DMS53 treated with DMSO at 0.1 percent for 48 hours (cell line): Measurements from ENCODE around the gene CCDC78.

Source experiments
- DNase-seq: peaks from one replicate; lab custom pipeline; 2025; ENCODE audit not compliant: unreplicated experiment; lab: John Stamatoyannopoulos, UW

The CCDC78 gene

GRCh38 chr16:711548-712320, 14.5 kb downstream of the CCDC78 start:
- peak; percentile 34 for DNase-seq

- no peak for DNase-seq
Measured at GRCh38 chr16:711084-711483, 15.2 kb downstream of the CCDC78 start.

- no peak for DNase-seq
Measured at GRCh38 chr16:710500-711075, 15.7 kb downstream of the CCDC78 start.

- DNase-seq, result peak; percentile 45
Measured at GRCh38 chr16:709566-710499, 16.4 kb downstream of the CCDC78 start.

- no peak for DNase-seq
Measured at GRCh38 chr16:708959-709358, 17.3 kb downstream of the CCDC78 start.

GRCh38 chr16:708019-708418, 18.2 kb downstream of the CCDC78 start:
- no peak for DNase-seq

- DNase-seq, result no peak
Measured at GRCh38 chr16:707062-707538, 19.1 kb downstream of the CCDC78 start.

GRCh38 chr16:706189-707061, 19.8 kb downstream of the CCDC78 start:
- peak; percentile 18 for DNase-seq

GRCh38 chr16:705431-706188, 20.6 kb downstream of the CCDC78 start, which contains the start of gene FBXL16:
TSS of gene FBXL16 (minus strand) at chr16:705801. CDS start at chr16:697405, 8,396 bp downstream.
- DNase-seq, result no peak

- no peak for DNase-seq
Measured at GRCh38 chr16:704552-705380, 21.5 kb downstream of the CCDC78 start.

- no peak for DNase-seq
Measured at GRCh38 chr16:704047-704446, 22.2 kb downstream of the CCDC78 start.

GRCh38 chr16:703406-703805, 22.8 kb downstream of the CCDC78 start:
- DNase-seq, result no peak

GRCh38 chr16:702341-702740, 23.9 kb downstream of the CCDC78 start:
- DNase-seq, result no peak

GRCh38 chr16:700684-701584, 25.3 kb downstream of the CCDC78 start:
- DNase-seq, result no peak

GRCh38 chr16:698911-699671, 27.2 kb downstream of the CCDC78 start:
- DNase-seq, result no peak

GRCh38 chr16:695355-696089, 30.7 kb downstream of the CCDC78 start:
- peak; percentile 92 for DNase-seq
